Coronary artery (tissue), 2 donors: ENCODE measurements around the gene ZNF836.
A peak's percentile ranks its signal among the peaks of the same experiment; 100 is the strongest.

Source experiments
- DNase-seq: peaks from one replicate; pipeline ENCODE4 v3.0.0-alpha.2; 2017; ENCODE audit warnings: low spot score
- H3K27ac ChIP-seq, 2 donors: fragments of 200-600 bp; sonication (generic); one replicate each; pipeline ENCODE4 v1.5.1; 2016 to 2019
- H3K4me3 ChIP-seq: fragments of 200-600 bp; sonication (generic); 2 replicates; pipeline ENCODE4 v1.5.1; 2016; ENCODE audit warnings: mild to moderate bottlenecking, moderate library complexity
- CTCF ChIP-seq: fragments of 200-600 bp; sonication (generic); IDR thresholded peaks from one replicate; pipeline ENCODE4 v1.5.1; 2019; ENCODE audit warnings: antibody characterized with exemption

ZNF836 gene

GRCh38 chr19:52171321-52172169 is at the start of gene ZNF836:
TSS of gene ZNF836 (minus strand) at chr19:52171621. CDS start at chr19:52168072, 3,549 bp downstream.
- H3K4me3 ChIP-seq = peak within 1 kb of the TSS; percentile 81
- DNase-seq = peak; percentile 90
- H3K27ac ChIP-seq = peak within 1 kb of the TSS; percentile 78 to 87
- TF ChIP-seq CTCF = no peak

- Histone ChIP-seq H3K27ac (no peak overlapping the region), H3K4me3 (no peak overlapping the region)
- TF ChIP-seq CTCF = no peak
- no peak for DNase-seq
Measured at GRCh38 chr19:52221031-52221430, 49.6 kb upstream of the ZNF836 start.

GRCh38 chr19:52219611-52220010 is 48.2 kb upstream of the ZNF836 start:
- DNase-seq = peak; percentile 65
- Histone ChIP-seq H3K4me3 (no peak overlapping the region), H3K27ac (no peak overlapping the region)
- TF ChIP-seq CTCF = no peak

- no peak overlapping the region for H3K4me3 ChIP-seq
- no peak for TF ChIP-seq CTCF
- DNase-seq = no peak
- no peak overlapping the region for H3K27ac ChIP-seq
Measured at GRCh38 chr19:52217576-52217975, 46.2 kb upstream of the ZNF836 start.

- Histone ChIP-seq H3K27ac (no peak overlapping the region), H3K4me3 (no peak overlapping the region)
- no peak for TF ChIP-seq CTCF
- no peak for DNase-seq
Measured at GRCh38 chr19:52216401-52216800, 45.0 kb upstream of the ZNF836 start.

GRCh38 chr19:52214241-52214640 is 42.8 kb upstream of the ZNF836 start:
- no peak for TF ChIP-seq CTCF
- H3K4me3 ChIP-seq = no peak overlapping the region
- H3K27ac ChIP-seq = no peak overlapping the region
- DNase-seq = no peak
